ENCODE results near the gene ZNF280C.

DNA sequence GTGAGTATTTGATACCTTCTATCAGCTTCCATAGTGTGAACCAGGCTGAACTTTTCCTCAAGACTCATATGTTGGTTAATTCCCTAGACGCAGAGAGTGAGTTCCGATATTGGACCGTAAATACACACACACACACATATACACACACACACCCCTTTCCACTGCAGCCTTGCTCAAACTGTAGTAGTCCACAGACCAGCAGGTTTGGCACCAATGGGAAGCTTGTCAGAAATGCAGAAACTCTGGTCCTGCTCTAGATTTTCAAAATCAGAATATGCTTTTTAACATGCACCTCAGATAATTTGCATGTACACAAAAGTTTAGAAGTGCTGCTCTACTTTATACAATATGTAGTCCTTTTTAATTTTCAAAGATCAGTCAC lies 27.6 kb upstream of the ZNF280C start:
- TF ChIP-seq, protein P1, sequence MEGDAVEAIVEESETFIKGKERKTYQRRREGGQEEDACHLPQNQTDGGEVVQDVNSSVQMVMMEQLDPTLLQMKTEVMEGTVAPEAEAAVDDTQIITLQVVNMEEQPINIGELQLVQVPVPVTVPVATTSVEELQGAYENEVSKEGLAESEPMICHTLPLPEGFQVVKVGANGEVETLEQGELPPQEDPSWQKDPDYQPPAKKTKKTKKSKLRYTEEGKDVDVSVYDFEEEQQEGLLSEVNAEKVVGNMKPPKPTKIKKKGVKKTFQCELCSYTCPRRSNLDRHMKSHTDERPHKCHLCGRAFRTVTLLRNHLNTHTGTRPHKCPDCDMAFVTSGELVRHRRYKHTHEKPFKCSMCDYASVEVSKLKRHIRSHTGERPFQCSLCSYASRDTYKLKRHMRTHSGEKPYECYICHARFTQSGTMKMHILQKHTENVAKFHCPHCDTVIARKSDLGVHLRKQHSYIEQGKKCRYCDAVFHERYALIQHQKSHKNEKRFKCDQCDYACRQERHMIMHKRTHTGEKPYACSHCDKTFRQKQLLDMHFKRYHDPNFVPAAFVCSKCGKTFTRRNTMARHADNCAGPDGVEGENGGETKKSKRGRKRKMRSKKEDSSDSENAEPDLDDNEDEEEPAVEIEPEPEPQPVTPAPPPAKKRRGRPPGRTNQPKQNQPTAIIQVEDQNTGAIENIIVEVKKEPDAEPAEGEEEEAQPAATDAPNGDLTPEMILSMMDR (IDR thresholded peaks at IDR 0.05) = no peak
- TF ChIP-seq POLR2A (IDR thresholded peaks at IDR 0.05) (no peak), EP300 (IDR thresholded peaks at IDR 0.05) (no peak)

Data from tibial nerve (tissue), 4 donors.